PFSK-1 (cell line): Measurements from ENCODE around the gene ZBTB8A.

Experiments used
- FOXP2 ChIP-seq: optimal IDR thresholded peaks from 2 replicates; pipeline ENCODE3; 2011; ENCODE audit warnings: borderline replicate concordance, control low read depth, inconsistent platforms; ENCODE audit not compliant: insufficient read depth; ENCODE audit errors: extremely low read length, extremely low read depth
- POLR2AphosphoS5 ChIP-seq: IDR thresholded peaks from 2 replicates; pipeline ENCODE4 v1.6.1; 2012; ENCODE audit warnings: low read depth, mild to moderate bottlenecking, control low read depth, low read length, moderate library complexity
- SIN3A ChIP-seq: IDR thresholded peaks from 2 replicates; pipeline ENCODE4 v1.6.1; 2012; ENCODE audit warnings: mild to moderate bottlenecking, low read length, moderate library complexity, borderline replicate concordance; ENCODE audit not compliant: insufficient read depth
- TAF1 ChIP-seq: IDR thresholded peaks from 2 replicates; pipeline ENCODE4 v1.6.1; 2012; ENCODE audit warnings: low read length, control low read depth, borderline replicate concordance; ENCODE audit not compliant: insufficient read depth
- TF ChIP-seq, protein P1 (sequence below), 2 experiments: IDR thresholded peaks; 2 replicates each; pipeline versions ENCODE4 v1.6.1 to v1.8.0; 2011 to 2012; ENCODE audit warnings: low read depth in 2 of 2, low read length in 2 of 2, control low read depth in 1 of 2, inconsistent platforms in 1 of 2, mild to moderate bottlenecking in 1 of 2, moderate library complexity in 1 of 2; ENCODE audit not compliant: insufficient read depth in 1 of 2

ZBTB8A gene

DNA sequence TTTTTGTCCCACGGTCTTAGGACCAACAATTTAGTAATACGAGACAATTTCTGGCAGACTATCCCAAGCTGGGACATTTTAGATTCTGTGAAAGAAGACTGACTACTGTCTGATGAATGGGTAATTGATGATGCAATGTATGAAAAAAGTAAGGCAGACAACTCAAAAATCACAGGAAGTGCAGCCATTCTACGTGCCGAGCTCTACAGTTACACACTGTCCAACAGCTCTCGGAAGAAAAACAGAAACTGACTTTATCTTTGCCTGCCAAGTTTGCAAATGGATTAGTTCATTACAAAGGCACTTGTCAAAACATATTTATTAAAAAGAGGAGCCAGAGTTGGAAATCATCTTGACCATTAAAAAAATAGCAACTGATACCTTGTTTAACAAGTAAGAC, 43.1 kb upstream of the ZBTB8A start:
- TF ChIP-seq, protein P1, sequence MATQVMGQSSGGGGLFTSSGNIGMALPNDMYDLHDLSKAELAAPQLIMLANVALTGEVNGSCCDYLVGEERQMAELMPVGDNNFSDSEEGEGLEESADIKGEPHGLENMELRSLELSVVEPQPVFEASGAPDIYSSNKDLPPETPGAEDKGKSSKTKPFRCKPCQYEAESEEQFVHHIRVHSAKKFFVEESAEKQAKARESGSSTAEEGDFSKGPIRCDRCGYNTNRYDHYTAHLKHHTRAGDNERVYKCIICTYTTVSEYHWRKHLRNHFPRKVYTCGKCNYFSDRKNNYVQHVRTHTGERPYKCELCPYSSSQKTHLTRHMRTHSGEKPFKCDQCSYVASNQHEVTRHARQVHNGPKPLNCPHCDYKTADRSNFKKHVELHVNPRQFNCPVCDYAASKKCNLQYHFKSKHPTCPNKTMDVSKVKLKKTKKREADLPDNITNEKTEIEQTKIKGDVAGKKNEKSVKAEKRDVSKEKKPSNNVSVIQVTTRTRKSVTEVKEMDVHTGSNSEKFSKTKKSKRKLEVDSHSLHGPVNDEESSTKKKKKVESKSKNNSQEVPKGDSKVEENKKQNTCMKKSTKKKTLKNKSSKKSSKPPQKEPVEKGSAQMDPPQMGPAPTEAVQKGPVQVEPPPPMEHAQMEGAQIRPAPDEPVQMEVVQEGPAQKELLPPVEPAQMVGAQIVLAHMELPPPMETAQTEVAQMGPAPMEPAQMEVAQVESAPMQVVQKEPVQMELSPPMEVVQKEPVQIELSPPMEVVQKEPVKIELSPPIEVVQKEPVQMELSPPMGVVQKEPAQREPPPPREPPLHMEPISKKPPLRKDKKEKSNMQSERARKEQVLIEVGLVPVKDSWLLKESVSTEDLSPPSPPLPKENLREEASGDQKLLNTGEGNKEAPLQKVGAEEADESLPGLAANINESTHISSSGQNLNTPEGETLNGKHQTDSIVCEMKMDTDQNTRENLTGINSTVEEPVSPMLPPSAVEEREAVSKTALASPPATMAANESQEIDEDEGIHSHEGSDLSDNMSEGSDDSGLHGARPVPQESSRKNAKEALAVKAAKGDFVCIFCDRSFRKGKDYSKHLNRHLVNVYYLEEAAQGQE (IDR thresholded peaks at IDR 0.05; ENCODE audit: insufficient read depth in 1 of 2, low read depth in 2 of 2, low read length in 2 of 2) = no peak
- peak; percentile 65 for TF ChIP-seq POLR2AphosphoS5
- no peak for TF ChIP-seq FOXP2
- no peak for TF ChIP-seq SIN3A
- peak; percentile 58; the same call in 1 of the 2 replicates for TF ChIP-seq TAF1

DNA sequence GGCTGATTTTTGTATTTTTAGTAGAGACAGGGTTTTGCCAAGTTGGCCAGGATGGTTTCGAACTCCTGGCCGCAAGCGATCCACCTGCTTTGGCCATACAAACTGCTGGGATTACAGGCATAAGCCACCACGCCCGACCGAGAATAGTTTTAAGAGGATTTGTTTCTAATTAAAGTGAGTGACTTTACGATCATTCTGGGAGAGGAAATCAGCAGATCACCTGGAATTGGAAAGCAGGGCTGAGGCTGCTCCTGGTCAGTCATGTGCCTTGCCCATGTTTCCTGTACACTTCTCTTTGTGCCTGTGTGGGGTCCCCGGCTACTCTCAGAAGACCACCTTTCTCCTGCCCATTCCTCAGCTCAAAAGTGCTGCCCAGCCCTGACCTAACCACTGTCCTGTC, 40.5 kb upstream of the ZBTB8A start:
- TF ChIP-seq TAF1 (no peak), POLR2AphosphoS5 (no peak), FOXP2 (no peak), SIN3A (no peak)
- TF ChIP-seq, protein P1 (IDR thresholded peaks at IDR 0.05; ENCODE audit: insufficient read depth in 1 of 2, low read depth in 2 of 2, low read length in 2 of 2) = no peak

DNA sequence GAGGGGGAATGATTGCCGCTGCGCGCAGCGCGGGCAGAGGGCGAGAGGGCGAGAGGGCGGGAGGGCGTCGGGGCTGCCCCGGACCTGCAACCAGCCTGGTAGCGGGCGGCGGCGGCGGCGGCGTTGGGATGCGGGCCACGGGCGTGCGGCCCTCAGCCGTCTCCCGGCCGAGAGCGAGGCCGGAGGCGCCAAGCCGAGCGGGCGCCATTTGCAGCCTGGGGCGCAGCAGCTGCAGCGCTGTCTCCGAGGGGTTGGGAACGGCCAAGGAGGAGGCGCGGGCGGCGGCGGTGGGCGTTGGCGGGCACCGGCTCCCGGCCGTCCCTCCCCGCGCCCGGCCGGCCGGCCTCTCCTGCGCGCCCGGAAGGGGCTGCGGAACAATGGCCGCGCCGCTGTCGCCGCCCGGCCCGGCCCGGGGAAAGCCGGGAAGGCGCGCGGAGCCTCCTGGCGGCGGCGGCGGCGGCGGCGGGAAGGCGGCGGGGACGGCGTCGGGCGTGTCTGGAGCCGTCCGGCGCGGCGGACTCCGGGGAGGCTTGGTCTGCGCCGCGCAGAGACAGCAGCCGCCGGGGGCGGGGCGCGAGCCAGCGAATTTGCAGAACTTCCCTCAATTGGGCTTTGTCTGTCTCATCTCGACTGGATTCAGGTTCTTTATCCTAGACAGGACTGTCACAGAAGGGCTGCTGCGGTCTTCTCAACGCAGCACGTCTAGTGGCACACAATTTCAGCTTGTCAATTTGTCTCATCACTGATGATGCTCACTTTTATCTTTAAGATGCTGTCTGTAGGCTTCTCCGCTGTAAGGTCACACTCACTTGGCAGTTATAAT, 38.6 kb upstream of the ZBTB8A start:
- TF ChIP-seq, protein P1 (IDR thresholded peaks at IDR 0.05; ENCODE audit: insufficient read depth in 1 of 2, low read depth in 2 of 2, low read length in 2 of 2) = no peak
- TF ChIP-seq POLR2AphosphoS5 (peak; percentile 30; the same call in 1 of the 2 replicates), SIN3A (peak; percentile 33; the same call in 1 of the 2 replicates), TAF1 (no peak; the same call in 1 of the 2 replicates), FOXP2 (no peak)

DNA sequence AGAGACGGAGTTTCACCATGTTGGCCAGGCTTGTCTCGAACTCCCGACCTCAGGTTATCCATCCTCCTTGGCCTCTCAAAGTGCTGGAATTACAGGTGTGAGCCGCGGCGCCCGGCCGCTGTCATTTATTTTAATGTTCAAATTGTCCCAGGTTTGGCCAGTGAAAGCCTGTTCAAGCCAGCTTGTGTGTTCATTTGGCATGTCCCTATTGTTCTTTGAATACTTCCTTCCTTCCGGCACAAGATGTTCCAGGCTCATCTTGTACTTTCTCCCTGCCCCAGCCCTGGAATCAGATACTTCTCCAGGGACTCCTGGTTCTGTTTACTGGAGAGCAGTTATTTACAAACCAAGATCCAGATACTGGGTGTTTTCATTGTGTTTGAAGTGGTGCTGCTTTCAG, 37.4 kb upstream of the ZBTB8A start:
- TF ChIP-seq, protein P1 (IDR thresholded peaks at IDR 0.05; ENCODE audit: insufficient read depth in 1 of 2, low read depth in 2 of 2, low read length in 2 of 2) = no peak
- TF ChIP-seq TAF1 = no peak

DNA sequence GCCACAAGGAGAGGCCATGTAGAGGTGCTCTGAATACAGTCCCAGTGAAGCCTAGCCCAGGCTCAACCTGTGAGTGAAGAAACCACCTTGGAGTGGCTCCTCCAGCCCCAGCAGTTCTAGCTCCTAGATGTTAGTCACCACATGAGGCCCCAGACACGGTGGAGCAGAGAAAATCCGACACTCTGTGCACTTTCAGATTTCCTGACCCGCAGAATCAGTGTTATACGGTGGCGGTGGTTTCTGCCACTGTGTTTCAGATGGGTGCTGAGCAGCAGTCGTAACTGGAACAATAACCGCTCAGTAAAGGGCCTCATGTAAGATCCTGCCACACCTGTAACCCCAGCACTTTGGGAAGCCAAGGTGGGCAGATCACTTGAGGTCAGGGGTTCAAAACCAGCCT, 36.1 kb upstream of the ZBTB8A start:
- TF ChIP-seq POLR2AphosphoS5 = no peak
- TF ChIP-seq SIN3A = no peak
- TF ChIP-seq, protein P1 (IDR thresholded peaks at IDR 0.05; ENCODE audit: insufficient read depth in 1 of 2, low read depth in 2 of 2, low read length in 2 of 2) = no peak
- no peak for TF ChIP-seq TAF1
- TF ChIP-seq FOXP2 = no peak
